LNCaP clone FGC (cell line): ENCODE data around the gene MED25.

ENCODE experiments used
- DNase-seq: peaks from one replicate; pipeline ENCODE4 v3.0.0-alpha.2; 2011; ENCODE audit warnings: low read depth
- H3K4me3 ChIP-seq: 2 replicates; pipeline ENCODE4 v1.5.1; 2011; ENCODE audit warnings: mild to moderate bottlenecking, low read depth, low read length, control low read depth
- TF ChIP-seq, protein P1 (sequence below): IDR thresholded peaks from 2 replicates; pipeline ENCODE4 v1.5.1; 2012; ENCODE audit warnings: mild to moderate bottlenecking; ENCODE audit not compliant: control insufficient read depth, insufficient read depth; ENCODE audit errors: extremely low read depth

MED25 gene

GRCh38 chr19:49839713-49840112 is 21.6 kb downstream of the MED25 start:
- DNase-seq: no peak
- TF ChIP-seq, protein P1, sequence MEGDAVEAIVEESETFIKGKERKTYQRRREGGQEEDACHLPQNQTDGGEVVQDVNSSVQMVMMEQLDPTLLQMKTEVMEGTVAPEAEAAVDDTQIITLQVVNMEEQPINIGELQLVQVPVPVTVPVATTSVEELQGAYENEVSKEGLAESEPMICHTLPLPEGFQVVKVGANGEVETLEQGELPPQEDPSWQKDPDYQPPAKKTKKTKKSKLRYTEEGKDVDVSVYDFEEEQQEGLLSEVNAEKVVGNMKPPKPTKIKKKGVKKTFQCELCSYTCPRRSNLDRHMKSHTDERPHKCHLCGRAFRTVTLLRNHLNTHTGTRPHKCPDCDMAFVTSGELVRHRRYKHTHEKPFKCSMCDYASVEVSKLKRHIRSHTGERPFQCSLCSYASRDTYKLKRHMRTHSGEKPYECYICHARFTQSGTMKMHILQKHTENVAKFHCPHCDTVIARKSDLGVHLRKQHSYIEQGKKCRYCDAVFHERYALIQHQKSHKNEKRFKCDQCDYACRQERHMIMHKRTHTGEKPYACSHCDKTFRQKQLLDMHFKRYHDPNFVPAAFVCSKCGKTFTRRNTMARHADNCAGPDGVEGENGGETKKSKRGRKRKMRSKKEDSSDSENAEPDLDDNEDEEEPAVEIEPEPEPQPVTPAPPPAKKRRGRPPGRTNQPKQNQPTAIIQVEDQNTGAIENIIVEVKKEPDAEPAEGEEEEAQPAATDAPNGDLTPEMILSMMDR: no peak
- no peak overlapping the region for H3K4me3 ChIP-seq

GRCh38 chr19:49840321-49840720 is 22.2 kb downstream of the MED25 start:
- TF ChIP-seq, protein P1: no peak
- H3K4me3 ChIP-seq: no peak overlapping the region
- no peak for DNase-seq

- TF ChIP-seq, protein P1: no peak
- no peak overlapping the region for H3K4me3 ChIP-seq
- DNase-seq: no peak
These were observed 22.7 kb downstream of the MED25 start for GRCh38 chr19:49840736-49841249.

GRCh38 chr19:49843265-49843664 is 25.2 kb downstream of the MED25 start:
- DNase-seq: no peak
- H3K4me3 ChIP-seq: no peak overlapping the region
- TF ChIP-seq, protein P1: no peak

DNA sequence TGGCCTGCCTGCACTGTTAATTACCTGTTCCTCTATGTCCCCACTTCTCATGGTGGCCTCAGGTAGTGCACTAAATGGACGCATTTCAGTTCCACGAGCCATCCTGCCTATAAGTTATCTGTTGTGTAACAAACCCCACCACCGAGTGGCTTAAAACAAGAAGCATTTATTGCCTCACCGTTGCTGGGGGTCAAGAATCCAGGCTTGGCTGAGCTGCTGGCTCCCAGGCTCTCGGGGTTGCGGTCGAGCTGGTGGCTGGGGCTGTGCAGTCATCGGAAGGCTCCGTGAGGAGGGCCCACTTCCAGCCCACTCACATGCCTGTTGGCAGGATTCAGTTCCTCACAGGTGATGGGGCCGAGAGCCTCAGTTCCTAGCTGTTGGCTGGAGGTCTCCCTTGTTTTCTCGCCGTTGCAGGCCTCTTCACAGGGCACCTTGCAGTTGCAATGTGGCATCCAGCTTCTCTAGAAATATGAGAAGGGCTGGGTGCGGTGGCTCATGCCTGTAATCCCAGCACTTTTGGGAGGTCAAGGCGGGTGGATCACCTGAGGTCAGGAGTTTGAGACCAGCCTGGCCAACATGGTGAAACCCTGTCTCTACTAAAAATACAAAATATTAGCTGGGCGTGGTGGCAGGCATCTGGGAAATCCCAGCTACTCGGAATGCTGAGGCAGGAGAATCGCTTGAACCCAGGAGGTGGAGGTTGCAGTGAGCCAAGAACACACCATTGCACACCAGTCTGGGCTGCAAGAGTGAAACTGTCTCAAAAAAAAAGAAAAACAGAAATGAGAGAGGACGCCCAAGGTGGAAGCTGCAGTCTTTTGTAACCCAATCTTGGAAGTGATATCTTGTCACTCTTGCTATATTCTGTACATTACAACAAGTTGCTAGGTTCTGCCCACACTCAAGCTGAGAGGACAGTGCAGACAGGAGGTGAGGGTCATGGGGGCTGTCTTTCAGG is 26.3 kb downstream of the MED25 start:
- DNase-seq: no peak
- TF ChIP-seq, protein P1: no peak
- no peak overlapping the region for H3K4me3 ChIP-seq

GRCh38 chr19:49845414-49845813 is 27.3 kb downstream of the MED25 start:
- DNase-seq: no peak
- TF ChIP-seq, protein P1: 0 out of 2 replicates have a peak, but pooled peaks have one; percentile 4
- H3K4me3 ChIP-seq: no peak overlapping the region

DNA sequence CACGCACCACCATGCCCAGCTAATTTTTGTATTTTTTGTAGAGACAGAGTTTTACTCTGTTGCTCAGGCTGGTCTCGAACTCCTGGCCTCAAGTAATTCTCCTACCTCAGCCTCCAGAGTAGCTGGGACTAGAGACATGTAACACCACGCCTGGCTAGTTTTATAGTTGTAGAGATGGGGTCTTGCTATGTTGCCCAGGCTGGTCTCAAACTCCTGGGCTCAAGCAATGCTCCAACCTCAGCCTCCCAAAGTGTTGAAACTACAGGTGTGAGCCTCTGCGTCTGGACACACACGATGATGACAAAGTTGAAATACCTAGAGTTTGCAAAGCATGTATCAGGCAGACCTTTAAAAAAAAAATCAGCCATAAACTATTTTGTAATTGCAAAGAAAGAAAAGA is 28.3 kb downstream of the MED25 start:
- TF ChIP-seq, protein P1: no peak
- no peak for DNase-seq
- H3K4me3 ChIP-seq: no peak overlapping the region
